Neural cell (in vitro differentiated cells): ENCODE measurements around the gene NINL. TPM values are rescaled to one million over a fixed set of nuclear protein-coding genes. Genes with fewer than 3 reads are reported as not detected.

Experiments used
- H2AFZ ChIP-seq: fragments of 200-600, 300-800 bp; sonication (generic), shearing (Covaris generic); 2 replicates; pipeline ENCODE4 v1.6.0; 2014; ENCODE audit warnings: low read depth, mild to moderate bottlenecking, antibody characterized with exemption, low read length, moderate library complexity
- H3F3A ChIP-seq: fragments of 200-600 bp; shearing (Covaris generic); 2 replicates; pipeline ENCODE4 v1.6.1; 2016; ENCODE audit warnings: mild to moderate bottlenecking, moderate library complexity, mixed read lengths, antibody characterized with exemption, low read length; ENCODE audit not compliant: insufficient read depth, poor library complexity, severe bottlenecking
- H3K27ac ChIP-seq: fragments of 200-600, 300-800 bp; sonication (generic), shearing (Covaris generic); 2 replicates; pipeline ENCODE4 v1.5.1; 2014; ENCODE audit warnings: mild to moderate bottlenecking, low read length, moderate library complexity
- H3K27me3 ChIP-seq: fragments of 300-800, 200-600 bp; sonication (generic), shearing (Covaris generic); 2 replicates; pipeline ENCODE4 v1.6.0; 2014; ENCODE audit warnings: mild to moderate bottlenecking, low read depth, low read length, moderate library complexity; ENCODE audit not compliant: insufficient read depth
- H3K36me3 ChIP-seq: fragments of 300-800, 200-600 bp; sonication (generic), shearing (Covaris generic); 2 replicates; pipeline ENCODE4 v1.5.1; 2014; ENCODE audit warnings: mild to moderate bottlenecking, antibody characterized with exemption, low read length, moderate library complexity; ENCODE audit not compliant: insufficient read depth
- H3K4me2 ChIP-seq: fragments of 300-800, 200-600 bp; sonication (generic), shearing (Covaris generic); 2 replicates; pipeline ENCODE4 v1.6.0; 2014; ENCODE audit warnings: mild to moderate bottlenecking, low read length
- H3K4me3 ChIP-seq: fragments of 300-800, 200-600 bp; sonication (generic), shearing (Covaris generic); 2 replicates; pipeline ENCODE4 v1.5.1; 2014; ENCODE audit warnings: mild to moderate bottlenecking, low read length, moderate library complexity
- H3K79me2 ChIP-seq: fragments of 200-600 bp; shearing (Covaris generic); replicated peaks from 2 replicates; pipeline ENCODE4 v1.6.0; 2014; ENCODE audit warnings: mild to moderate bottlenecking, low read length, moderate library complexity; ENCODE audit not compliant: insufficient read depth
- H3K9ac ChIP-seq: fragments of 300-800, 200-600 bp; sonication (generic), shearing (Covaris generic); 2 replicates; pipeline ENCODE4 v1.6.1; 2016; ENCODE audit warnings: mild to moderate bottlenecking, low read length, mixed read lengths
- H3K9me2 ChIP-seq: fragments of 200-600 bp; shearing (Covaris generic); 2 replicates; pipeline ENCODE4 v1.6.1; 2016; ENCODE audit warnings: mild to moderate bottlenecking, low read length, mixed read lengths; ENCODE audit not compliant: insufficient read depth
- H3K9me3 ChIP-seq: fragments of 200-600, 300-800 bp; sonication (generic), shearing (Covaris generic); 2 replicates; pipeline ENCODE4 v1.6.1; 2016; ENCODE audit warnings: mild to moderate bottlenecking, mixed run types, low read length, moderate library complexity, mixed read lengths
- H4K20me1 ChIP-seq: fragments of 200-600 bp; shearing (Covaris generic); 2 replicates; pipeline ENCODE4 v1.6.1; 2016; ENCODE audit warnings: mild to moderate bottlenecking, mixed run types; ENCODE audit not compliant: insufficient read depth
- CTCF ChIP-seq: fragments of 450-650 bp; IDR thresholded peaks from 2 replicates; pipeline ENCODE4 v1.5.1; 2014; ENCODE audit warnings: antibody characterized with exemption, mild to moderate bottlenecking, moderate library complexity; ENCODE audit not compliant: poor library complexity, severe bottlenecking
- EP300 ChIP-seq: fragments of 450-650 bp; conservative IDR thresholded peaks from 2 replicates; pipeline ENCODE4 v1.6.1; 2014; ENCODE audit warnings: antibody characterized with exemption, mild to moderate bottlenecking, moderate library complexity; ENCODE audit not compliant: poor library complexity, severe bottlenecking
- EZH2 ChIP-seq: fragments of 200-600, 300-800 bp; shearing (Covaris generic), sonication (generic); IDR thresholded peaks from 2 replicates; pipeline ENCODE4 v1.6.1; 2014; ENCODE audit warnings: antibody characterized with exemption, low read length, borderline replicate concordance, mild to moderate bottlenecking; ENCODE audit not compliant: insufficient read depth, poor library complexity, severe bottlenecking
- MXI1 ChIP-seq: fragments of 450-650 bp; conservative IDR thresholded peaks from 2 replicates; pipeline ENCODE4 v1.6.1; 2014; ENCODE audit warnings: antibody characterized with exemption, mild to moderate bottlenecking; ENCODE audit not compliant: poor library complexity, severe bottlenecking
- POLR2AphosphoS5 ChIP-seq: IDR thresholded peaks from 2 replicates; pipeline ENCODE4 v1.6.1; 2012
- RAD21 ChIP-seq: fragments of 450-650 bp; conservative IDR thresholded peaks from 2 replicates; pipeline ENCODE4 v1.6.1; 2014; ENCODE audit warnings: antibody characterized with exemption, mild to moderate bottlenecking, moderate library complexity
- REST ChIP-seq: IDR thresholded peaks from 2 replicates; pipeline ENCODE4 v1.6.1; 2012; ENCODE audit warnings: borderline replicate concordance
- SMC3 ChIP-seq: fragments of 450-650 bp; conservative IDR thresholded peaks from 2 replicates; pipeline ENCODE4 v1.6.1; 2014; ENCODE audit warnings: antibody characterized with exemption, mild to moderate bottlenecking, moderate library complexity; ENCODE audit not compliant: poor library complexity
- TAF1 ChIP-seq: IDR thresholded peaks from 2 replicates; pipeline ENCODE4 v1.6.1; 2012; ENCODE audit warnings: low read depth
- polyA plus RNA-seq: library from polyadenylated mRNA; depleted of rRNA; stranded (reverse); fragments of >200 nt; gene quantifications from 2 replicates; pipeline ENCODE4 v1.2.3, GENCODE V29; 2014

The NINL gene
- polyA plus RNA-seq, 1 donor from 2014 or later: 49.6 TPM

- Histone ChIP-seq H3K4me3 (no peak overlapping the region), H3K9me2 (no peaks in the 10 kb centered on the region), H3K27ac (no peak overlapping the region), H3K27me3 (no peaks in the 10 kb centered on the region), H3K4me2 (no peak overlapping the region), H3F3A (no peaks in the 10 kb centered on the region), H3K79me2 (peaks cover 71% of the 10 kb centered on the region), H4K20me1 (no peaks in the 10 kb centered on the region), H3K9ac (no peak overlapping the region), H2AFZ (no peak overlapping the region), H3K9me3 (no peaks in the 10 kb centered on the region), H3K36me3 (no peaks in the 10 kb centered on the region)
- TF ChIP-seq CTCF (no peak), TAF1 (no peak), EZH2 (no peak), MXI1 (no peak), SMC3 (no peak), RAD21 (no peak), EP300 (no peak), POLR2AphosphoS5 (no peak), REST (no peak)
Measured at GRCh38 chr20:25571240-25571639, 14.1 kb downstream of the NINL start.

DNA sequence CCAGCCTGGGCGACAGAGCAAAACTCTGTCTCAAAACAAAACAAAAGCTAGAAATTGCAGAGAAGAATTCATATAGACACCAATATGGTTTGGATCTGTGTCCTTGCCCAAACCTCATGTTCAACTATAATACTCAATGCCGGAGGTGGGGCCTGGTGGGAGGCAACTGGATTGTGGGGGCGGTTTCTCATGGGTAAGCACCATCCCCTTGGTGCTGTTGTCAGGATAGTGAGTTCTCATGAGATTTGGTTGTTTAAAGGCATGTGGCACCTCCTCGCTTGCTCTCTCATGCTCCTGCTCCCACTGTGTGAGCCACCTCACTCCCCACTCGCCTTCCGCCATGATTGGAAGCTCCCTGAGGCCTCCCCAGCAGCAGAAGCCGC is 15.2 kb downstream of the NINL start:
- H3K27me3 ChIP-seq: no peaks in the 10 kb centered on the region
- no peak overlapping the region for H3K4me2 ChIP-seq
- no peak overlapping the region for H2AFZ ChIP-seq
- H3K9me3 ChIP-seq: no peaks in the 10 kb centered on the region
- H3K9ac ChIP-seq: no peak overlapping the region
- no peaks in the 10 kb centered on the region for H3K36me3 ChIP-seq
- peaks cover 70% of the 10 kb centered on the region for H3K79me2 ChIP-seq
- H4K20me1 ChIP-seq: no peaks in the 10 kb centered on the region
- H3K4me3 ChIP-seq: no peak overlapping the region
- TF ChIP-seq REST (no peak), MXI1 (no peak), POLR2AphosphoS5 (no peak), TAF1 (no peak), RAD21 (no peak), CTCF (no peak), SMC3 (no peak), EZH2 (no peak), EP300 (no peak)
- H3F3A ChIP-seq: no peaks in the 10 kb centered on the region
- H3K27ac ChIP-seq: no peak overlapping the region
- H3K9me2 ChIP-seq: no peaks in the 10 kb centered on the region
